Activated T-helper 2 cell treated with anti-CD3 and anti-CD28 coated beads, Interferon-gamma antibody, Interleukin-2, Interleukin-4, amounts not matched to agents 10 μg/mL and 5 μg/mL and 100 μg/mL, durations not matched to agents 14 hours and 24 hours and 36 hours (primary cell): ENCODE results near the gene PCDHA3. TPM values are rescaled to one million over a fixed set of nuclear protein-coding genes. Genes with fewer than 3 reads are reported as not detected.
"Not testable (repeated sequence)": the region's sequence is repeated elsewhere in the genome, so short reads cannot be mapped to it uniquely, and the experiment has no call there.

Experiments
- DNase-seq: peaks from one replicate; pipeline ENCODE4 v3.0.0; 2021; ENCODE audit warnings: low spot score
- H3K27ac Mint-ChIP-seq: one replicate; pipeline ENCODE4 v1.8.0; 2021; ENCODE audit warnings: mixed read lengths
- H3K27me3 Mint-ChIP-seq: one replicate; pipeline ENCODE4 v1.8.0; 2021; ENCODE audit warnings: low read depth, mixed read lengths
- H3K36me3 Mint-ChIP-seq: one replicate; pipeline ENCODE4 v1.8.0; 2021; ENCODE audit warnings: low read depth, mixed read lengths
- H3K4me1 Mint-ChIP-seq: one replicate; pipeline ENCODE4 v1.8.0; 2021; ENCODE audit warnings: low read depth, mixed read lengths
- H3K4me3 Mint-ChIP-seq: one replicate; pipeline ENCODE4 v1.8.0; 2021; ENCODE audit warnings: low read depth, mild to moderate bottlenecking, moderate library complexity, mixed read lengths
- H3K9me3 Mint-ChIP-seq: one replicate; pipeline ENCODE4 v1.8.0; 2021; ENCODE audit warnings: mixed read lengths
- intact Hi-C: fragments of 100-400 bp; cut with micrococcal nuclease; formaldehyde crosslinking; loops from one replicate; pipeline ENCODE4 v1.15.1; 2023
- total RNA-seq: library from RNA; stranded (reverse); gene quantifications from 2 replicates; pipeline ENCODE4 v1.2.3, GENCODE V29; 2022

Gene PCDHA3
- total RNA-seq, 1 donor from 2014 or later, result not detected

DNA sequence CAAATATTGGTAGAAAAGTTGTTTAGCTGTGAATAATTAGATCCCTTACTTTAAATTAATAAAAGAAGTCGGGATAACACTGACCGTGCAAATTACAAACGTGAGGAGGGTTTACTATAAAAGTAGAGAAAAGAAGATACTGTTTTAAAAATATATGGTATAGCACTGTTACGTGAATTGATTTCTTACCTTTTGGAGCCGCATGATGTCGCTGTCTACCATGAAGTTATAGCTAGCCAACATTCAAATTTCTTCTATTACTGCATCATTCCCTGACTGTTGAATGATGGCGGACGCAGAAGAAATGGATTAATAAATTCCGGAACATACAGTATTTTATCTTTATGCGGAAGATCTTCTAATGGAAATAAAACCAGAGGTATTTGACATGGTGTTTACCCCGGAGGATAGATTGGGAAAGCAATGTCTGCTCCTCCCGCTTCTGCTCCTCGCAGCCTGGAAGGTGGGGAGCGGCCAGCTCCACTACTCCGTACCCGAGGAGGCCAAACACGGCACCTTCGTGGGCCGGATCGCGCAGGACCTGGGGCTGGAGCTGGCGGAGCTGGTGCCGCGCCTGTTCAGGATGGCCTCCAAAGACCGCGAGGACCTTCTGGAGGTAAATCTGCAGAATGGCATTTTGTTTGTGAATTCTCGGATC, 27.0 kb downstream of the PCDHA3 start, which contains the start of gene PCDHA6:
TSS of gene PCDHA6 (plus strand) at position 257 of the 658 bp plus-strand sequence. CDS start at position 389, 132 bp downstream.
- Mint-ChIP-seq H3K27me3 (no peaks in the 10 kb centered on the region), H3K4me1 (no peaks in the 10 kb centered on the region), H3K27ac (no peak within 1 kb of the TSS), H3K9me3 (peaks cover 38% of the 10 kb centered on the region), H3K36me3 (no peaks in the 10 kb centered on the region), H3K4me3 (no peak within 1 kb of the TSS)
- no peak for DNase-seq
- intact Hi-C loops, result no loop called here

GRCh38 chr5:140828362-140828737, 27.5 kb downstream of the PCDHA3 start:
- Mint-ChIP-seq H3K36me3 (no peaks in the 10 kb centered on the region), H3K4me3 (no peak overlapping the region), H3K27me3 (no peaks in the 10 kb centered on the region), H3K9me3 (peaks cover 41% of the 10 kb centered on the region), H3K4me1 (no peaks in the 10 kb centered on the region), H3K27ac (no peak overlapping the region)
- no peak for DNase-seq
- intact Hi-C loops, result no loop called here

DNA sequence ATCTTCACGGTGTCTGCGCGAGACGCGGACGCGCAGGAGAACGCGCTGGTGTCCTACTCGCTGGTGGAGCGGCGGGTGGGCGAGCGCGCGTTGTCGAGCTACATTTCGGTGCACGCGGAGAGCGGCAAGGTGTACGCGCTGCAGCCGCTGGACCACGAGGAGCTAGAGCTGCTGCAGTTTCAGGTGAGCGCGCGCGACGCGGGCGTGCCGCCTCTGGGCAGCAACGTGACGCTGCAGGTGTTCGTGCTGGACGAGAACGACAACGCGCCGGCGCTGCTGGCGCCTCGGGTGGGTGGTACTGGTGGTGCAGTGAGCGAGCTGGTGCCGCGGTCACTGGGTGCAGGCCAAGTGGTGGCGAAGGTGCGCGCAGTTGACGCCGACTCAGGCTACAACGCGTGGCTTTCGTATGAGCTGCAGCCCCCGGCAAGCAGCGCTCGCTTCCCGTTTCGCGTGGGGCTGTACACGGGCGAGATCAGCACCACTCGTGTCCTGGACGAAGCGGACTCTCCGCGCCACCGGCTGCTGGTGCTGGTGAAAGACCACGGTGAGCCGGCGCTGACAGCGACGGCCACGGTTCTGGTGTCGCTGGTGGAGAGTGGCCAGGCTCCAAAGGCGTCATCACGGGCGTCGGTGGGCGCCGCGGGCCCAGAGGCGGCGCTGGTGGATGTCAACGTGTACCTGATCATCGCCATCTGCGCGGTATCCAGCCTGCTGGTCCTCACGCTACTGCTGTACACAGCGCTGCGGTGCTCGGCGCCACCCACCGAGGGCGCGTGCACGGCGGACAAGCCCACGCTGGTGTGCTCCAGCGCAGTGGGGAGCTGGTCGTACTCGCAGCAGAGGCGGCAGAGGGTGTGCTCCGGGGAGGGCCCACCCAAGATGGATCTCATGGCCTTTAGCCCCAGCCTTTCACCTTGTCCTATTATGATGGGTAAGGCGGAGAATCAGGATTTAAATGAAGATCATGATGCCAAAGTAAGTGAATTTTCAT, 28.9 kb downstream of the PCDHA3 start:
- H3K27me3 Mint-ChIP-seq, intact Hi-C loops, DNase-seq, H3K36me3 Mint-ChIP-seq, H3K4me1 Mint-ChIP-seq, H3K27ac Mint-ChIP-seq, H3K4me3 Mint-ChIP-seq: not testable (repeated sequence)
- peaks cover 48% of the 10 kb centered on the region for H3K9me3 Mint-ChIP-seq

- Mint-ChIP-seq H3K27ac (no peak within 1 kb of the TSS), H3K36me3 (no peaks in the 10 kb centered on the region), H3K9me3 (peaks cover 34% of the 10 kb centered on the region), H3K4me3 (no peak within 1 kb of the TSS), H3K27me3 (no peaks in the 10 kb centered on the region), H3K4me1 (no peaks in the 10 kb centered on the region)
- DNase-seq, result no peak
- intact Hi-C loops, result no loop called here
Observed at GRCh38 chr5:140833993-140834392, 33.1 kb downstream of the PCDHA3 start, which contains the start of gene PCDHA7. Gene PCDHA7 (plus strand): TSS chr5:140834269. CDS start chr5:140834384, 115 bp downstream.

DNA sequence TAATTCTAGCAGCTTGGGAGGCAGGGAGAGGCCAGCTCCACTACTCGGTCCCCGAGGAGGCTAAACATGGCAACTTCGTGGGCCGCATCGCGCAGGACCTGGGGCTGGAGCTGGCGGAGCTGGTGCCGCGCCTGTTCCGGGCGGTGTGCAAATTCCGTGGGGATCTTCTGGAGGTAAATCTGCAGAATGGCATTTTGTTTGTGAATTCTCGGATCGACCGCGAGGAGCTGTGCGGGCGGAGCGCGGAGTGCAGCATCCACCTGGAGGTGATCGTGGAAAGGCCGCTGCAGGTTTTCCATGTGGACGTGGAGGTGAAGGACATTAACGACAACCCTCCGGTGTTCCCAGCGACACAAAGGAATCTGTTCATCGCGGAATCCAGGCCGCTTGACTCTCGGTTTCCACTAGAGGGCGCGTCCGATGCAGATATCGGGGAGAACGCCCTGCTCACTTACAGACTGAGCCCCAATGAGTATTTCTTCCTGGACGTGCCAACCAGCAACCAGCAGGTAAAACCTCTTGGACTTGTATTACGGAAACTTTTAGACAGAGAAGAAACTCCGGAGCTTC, 33.7 kb downstream of the PCDHA3 start:
- peaks cover 32% of the 10 kb centered on the region for H3K9me3 Mint-ChIP-seq
- H3K27me3 Mint-ChIP-seq, H3K27ac Mint-ChIP-seq, H3K36me3 Mint-ChIP-seq, DNase-seq, H3K4me1 Mint-ChIP-seq, intact Hi-C loops, H3K4me3 Mint-ChIP-seq: not testable (repeated sequence)

DNA sequence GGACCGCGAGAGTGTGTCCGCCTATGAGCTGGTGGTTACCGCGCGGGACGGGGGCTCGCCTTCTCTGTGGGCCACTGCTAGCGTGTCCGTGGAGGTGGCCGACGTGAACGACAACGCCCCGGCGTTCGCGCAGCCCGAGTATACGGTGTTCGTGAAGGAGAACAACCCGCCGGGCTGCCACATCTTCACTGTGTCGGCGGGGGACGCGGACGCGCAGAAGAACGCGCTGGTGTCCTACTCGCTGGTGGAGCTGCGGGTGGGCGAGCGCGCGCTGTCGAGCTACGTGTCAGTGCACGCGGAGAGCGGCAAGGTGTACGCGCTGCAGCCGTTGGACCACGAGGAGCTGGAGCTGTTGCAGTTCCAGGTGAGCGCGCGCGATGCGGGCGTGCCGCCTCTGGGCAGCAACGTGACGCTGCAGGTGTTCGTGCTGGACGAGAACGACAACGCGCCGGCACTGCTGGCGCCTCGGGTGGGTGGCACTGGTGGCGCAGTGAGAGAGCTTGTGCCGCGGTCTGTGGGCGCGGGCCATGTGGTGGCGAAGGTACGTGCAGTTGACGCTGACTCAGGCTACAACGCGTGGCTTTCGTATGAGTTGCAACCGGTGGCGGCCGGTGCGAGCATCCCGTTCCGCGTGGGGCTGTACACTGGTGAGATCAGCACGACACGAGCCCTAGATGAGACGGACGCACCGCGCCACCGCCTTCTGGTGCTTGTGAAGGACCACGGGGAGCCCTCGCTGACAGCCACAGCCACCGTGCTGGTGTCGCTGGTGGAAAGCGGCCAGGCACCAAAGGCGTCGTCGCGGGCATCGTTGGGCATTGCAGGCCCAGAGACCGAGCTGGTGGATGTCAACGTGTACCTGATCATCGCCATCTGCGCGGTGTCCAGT, 35.0 kb downstream of the PCDHA3 start:
- intact Hi-C loops, result no loop called here
- Mint-ChIP-seq H3K4me3 (no peak overlapping the region), H3K4me1 (no peaks in the 10 kb centered on the region)

DNA sequence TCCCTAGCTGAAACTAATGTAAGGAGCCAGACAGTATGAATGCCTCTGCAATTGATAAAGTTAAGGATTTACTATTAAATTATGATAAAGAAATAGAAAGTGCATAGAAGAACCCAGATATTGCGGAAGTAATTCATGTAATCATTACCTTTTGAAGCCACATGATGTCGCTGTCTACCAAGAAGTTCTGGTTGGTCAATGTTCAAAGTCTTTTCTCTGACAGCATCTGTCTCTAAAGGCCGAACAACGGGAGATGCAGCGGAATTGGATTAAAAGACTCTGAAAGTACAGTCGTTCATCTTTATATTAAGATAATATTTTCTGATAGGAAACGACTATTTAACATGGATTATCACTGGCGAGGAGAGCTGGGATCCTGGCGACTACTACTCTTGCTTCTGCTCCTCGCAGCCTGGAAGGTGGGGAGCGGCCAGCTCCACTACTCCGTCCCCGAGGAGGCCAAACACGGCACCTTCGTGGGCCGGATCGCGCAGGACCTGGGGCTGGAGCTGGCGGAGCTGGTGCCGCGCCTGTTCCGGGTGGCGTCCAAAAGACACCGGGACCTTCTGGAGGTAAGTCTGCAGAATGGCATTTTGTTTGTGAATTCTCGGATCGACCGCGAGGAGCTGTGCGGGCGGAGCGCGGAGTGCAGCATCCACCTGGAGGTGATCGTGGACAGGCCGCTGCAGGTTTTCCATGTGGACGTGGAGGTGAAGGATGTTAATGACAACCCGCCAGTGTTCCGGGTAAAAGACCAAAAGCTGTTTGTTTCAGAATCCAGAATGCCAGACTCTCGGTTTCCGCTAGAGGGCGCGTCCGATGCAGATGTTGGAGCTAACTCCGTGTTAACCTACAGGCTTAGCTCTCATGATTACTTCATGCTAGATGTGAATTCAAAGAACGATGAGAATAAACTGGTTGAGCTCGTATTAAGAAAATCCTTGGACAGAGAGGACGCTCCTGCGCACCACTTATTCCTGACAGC, 40.4 kb downstream of the PCDHA3 start, which contains the start of gene PCDHA8:
TSS of gene PCDHA8 (plus strand) at position 210 of the 985 bp plus-strand sequence. CDS start at position 345, 135 bp downstream.
- no peak for DNase-seq
- Mint-ChIP-seq H3K4me3 (no peak within 1 kb of the TSS), H3K9me3 (peaks cover 20% of the 10 kb centered on the region), H3K27me3 (no peaks in the 10 kb centered on the region), H3K36me3 (no peaks in the 10 kb centered on the region), H3K4me1 (no peaks in the 10 kb centered on the region), H3K27ac (no peak within 1 kb of the TSS)
- intact Hi-C loops, result no loop called here

More for the DNA sequence above, 35.0 kb downstream of the PCDHA3 start:
- Mint-ChIP-seq H3K27ac (no peak overlapping the region), H3K9me3 (peaks cover 35% of the 10 kb centered on the region), H3K36me3 (no peaks in the 10 kb centered on the region), H3K27me3 (no peaks in the 10 kb centered on the region)
- DNase-seq, result no peak

DNA sequence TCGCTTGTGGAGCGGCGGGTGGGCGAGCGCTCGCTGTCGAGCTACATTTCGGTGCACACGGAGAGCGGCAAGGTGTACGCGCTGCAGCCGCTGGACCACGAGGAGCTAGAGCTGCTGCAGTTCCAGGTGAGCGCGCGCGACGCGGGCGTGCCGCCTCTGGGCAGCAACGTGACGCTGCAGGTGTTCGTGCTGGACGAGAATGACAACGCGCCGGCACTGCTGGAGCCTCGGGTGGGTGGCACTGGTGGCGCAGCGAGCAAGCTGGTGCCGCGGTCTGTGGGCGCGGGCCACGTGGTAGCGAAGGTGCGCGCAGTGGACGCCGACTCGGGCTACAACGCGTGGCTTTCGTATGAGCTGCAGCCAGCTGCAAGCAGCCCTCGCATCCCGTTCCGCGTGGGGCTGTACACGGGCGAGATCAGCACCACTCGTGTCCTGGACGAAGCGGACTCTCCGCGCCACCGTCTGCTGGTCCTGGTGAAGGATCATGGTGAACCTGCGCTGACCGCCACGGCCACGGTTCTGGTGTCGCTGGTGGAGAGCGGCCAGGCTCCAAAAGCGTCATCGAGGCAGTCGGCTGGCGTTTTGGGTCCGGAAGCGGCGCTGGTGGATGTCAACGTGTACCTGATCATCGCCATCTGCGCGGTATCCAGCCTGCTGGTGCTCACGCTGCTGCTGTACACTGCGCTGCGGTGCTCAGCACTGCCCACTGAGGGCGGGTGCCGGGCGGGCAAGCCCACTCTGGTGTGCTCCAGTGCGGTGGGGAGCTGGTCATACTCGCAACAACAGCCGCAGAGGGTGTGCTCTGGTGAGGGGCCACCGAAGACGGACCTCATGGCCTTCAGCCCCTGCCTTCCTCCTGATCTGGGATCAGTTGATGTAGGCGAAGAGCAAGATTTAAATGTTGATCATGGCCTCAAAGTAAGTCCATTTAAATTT, 42.2 kb downstream of the PCDHA3 start:
- no peak overlapping the region for H3K4me3 Mint-ChIP-seq
- no peaks in the 10 kb centered on the region for H3K27me3 Mint-ChIP-seq
- no peaks in the 10 kb centered on the region for H3K4me1 Mint-ChIP-seq
- no peak for DNase-seq
- intact Hi-C loops, result no loop called here
- peaks cover 34% of the 10 kb centered on the region for H3K9me3 Mint-ChIP-seq
- no peak overlapping the region for H3K27ac Mint-ChIP-seq
- no peaks in the 10 kb centered on the region for H3K36me3 Mint-ChIP-seq

DNA sequence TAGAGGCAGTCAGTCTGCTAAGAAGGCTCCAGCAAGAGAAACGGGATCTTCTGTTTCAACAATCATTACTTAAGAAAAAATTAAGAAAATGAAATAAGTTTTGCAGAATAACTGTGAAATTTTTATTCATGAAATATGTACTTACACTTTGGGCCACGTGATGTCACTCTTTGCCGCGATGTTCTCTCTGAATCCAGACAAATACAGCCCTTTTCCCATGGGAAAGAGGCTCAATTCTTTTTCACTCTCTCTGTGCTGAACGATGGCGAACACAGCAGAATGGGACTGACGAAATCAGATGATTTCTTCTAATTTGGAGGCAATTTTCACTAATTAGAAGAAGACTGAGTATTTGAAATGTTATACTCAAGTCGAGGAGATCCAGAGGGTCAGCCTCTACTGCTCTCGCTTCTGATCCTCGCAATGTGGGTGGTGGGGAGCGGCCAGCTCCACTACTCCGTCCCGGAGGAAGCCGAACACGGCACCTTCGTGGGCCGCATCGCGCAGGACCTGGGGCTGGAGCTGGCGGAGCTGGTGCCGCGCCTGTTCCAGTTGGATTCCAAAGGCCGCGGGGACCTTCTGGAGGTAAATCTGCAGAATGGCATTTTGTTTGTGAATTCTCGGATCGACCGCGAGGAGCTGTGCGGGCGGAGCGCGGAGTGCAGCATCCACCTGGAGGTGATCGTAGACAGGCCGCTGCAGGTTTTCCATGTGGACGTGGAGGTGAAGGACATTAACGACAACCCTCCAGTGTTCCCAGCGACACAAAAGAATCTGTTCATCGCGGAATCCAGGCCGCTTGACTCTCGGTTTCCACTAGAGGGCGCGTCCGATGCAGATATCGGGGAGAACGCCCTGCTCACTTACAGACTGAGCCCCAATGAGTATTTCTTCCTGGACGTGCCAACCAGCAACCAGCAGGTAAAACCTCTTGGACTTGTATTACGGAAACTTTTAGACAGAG, 47.6 kb downstream of the PCDHA3 start, which contains the start of gene PCDHA9:
TSS of gene PCDHA9 (plus strand) at position 244 of the 964 bp plus-strand sequence. CDS start at position 358, 114 bp downstream.
- H3K27me3 Mint-ChIP-seq, H3K36me3 Mint-ChIP-seq, H3K27ac Mint-ChIP-seq, DNase-seq, H3K4me3 Mint-ChIP-seq, H3K4me1 Mint-ChIP-seq, intact Hi-C loops: not testable (repeated sequence)
- peaks cover 31% of the 10 kb centered on the region for H3K9me3 Mint-ChIP-seq
